ENCODE results near the gene CCDC60.

Gene CCDC60, protein sequence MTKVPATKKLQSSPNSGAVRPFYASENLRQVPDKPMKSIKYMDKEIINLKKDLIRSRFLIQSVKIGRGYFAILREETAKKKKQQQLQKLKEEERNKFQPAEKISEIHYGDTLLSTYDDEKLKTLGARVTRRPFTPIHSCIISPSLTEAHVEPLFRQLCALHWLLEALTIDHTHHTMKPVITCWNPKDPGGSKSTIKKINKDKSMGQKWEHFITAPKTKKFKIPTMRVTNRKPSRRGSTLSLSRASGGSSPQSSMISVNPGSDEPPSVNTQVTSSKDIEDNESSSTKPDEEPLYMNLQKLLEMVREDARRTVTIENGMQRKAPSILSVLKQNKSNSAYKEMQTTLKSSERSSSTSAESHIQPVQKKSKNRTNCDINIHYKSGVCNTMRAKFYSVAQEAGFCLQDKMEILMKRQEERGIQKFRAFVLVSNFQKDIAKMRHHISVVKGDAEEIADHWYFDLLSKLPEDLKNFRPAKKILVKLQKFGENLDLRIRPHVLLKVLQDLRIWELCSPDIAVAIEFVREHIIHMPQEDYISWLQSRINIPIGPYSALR

GRCh38 chr12:119334430-119335170, at the start of gene CCDC60:
TSS of gene CCDC60 (plus strand) at chr12:119334729. CDS start at chr12:119335177, 448 bp downstream.
- no peak for DNase-seq

- no peak for DNase-seq
Measured at GRCh38 chr12:119288576-119288975, 46.0 kb upstream of the CCDC60 start.

- DNase-seq: no peak
Measured at GRCh38 chr12:119292893-119293630, 41.5 kb upstream of the CCDC60 start.

DNA sequence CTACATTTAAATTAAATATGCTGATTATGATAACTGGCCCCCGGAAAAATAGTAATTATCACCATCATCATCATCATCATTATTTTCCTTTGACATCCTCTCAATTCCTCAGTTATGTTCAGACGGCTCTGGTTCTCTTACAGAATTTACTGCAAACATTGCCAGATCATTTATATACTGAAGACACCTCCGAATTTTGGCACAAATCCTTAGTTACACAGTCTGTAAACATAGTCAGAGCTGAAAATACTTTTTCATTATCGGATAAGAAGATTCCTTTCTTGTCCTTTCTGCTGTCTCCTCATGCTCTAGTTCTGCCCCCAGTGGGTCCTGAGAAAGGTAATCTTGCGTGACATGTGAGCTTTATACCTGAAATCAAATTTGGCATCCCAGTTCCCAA, 40.3 kb upstream of the CCDC60 start:
- no peak for DNase-seq

DNA sequence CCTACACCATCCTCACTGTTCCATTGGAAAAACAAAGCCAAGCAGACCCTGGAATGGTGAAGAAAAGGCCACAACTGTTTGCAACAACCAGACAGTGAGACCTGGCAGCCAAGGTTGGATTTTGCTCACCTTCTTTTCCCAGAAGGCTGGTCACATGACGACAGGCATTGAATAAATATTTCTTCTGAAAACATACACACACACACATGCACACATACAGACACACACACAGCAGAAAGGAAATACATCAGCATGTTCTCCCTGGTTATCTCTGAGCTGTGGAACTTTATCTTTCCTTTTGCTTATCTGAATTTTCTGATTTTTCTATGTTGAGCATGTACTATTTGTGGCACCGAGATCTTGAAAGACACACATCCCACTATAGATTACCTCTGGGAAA, 38.0 kb upstream of the CCDC60 start:
- no peak for DNase-seq

DNA sequence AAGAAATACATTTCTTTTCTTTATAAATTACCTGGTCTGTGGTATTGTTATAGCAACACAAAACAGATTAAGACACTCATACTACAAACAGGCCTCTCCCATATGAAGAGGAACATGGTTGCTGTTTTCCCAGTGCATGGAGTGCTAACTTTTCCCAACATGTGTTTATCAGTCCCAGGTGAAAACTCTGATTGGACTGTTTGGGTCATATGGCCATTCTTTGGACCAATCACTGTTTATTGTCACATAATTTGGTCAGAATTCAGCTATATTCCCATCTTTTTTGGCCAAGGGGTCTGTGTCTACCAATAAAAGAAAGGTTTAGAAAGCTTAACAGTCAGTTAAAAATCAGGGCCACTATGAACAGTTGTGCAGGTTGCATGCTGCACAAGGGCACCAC, 35.4 kb upstream of the CCDC60 start:
- no peak for DNase-seq

- DNase-seq: no peak
Measured at GRCh38 chr12:119301379-119301778, 33.1 kb upstream of the CCDC60 start.

- DNase-seq: no peak
Measured at GRCh38 chr12:119302451-119303080, 32.0 kb upstream of the CCDC60 start.

DNA sequence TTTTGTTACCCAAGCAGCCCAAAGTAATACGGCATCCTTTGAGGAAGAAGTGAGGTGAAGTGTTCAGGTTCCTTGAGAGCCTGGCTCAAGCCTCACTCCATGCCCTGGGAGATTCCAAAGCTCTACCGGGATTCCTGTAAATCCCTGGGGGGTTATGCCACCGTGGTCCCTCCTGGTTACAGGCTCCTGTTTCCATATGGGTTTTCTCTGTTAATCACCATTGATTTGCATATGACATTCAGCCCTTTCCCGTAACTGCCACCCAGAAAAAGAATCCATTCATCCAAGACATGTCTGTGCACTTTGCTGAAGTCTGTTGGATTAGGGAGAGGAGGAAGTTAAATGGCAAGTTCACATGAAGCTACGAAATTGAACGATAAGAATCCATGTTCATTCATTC, 27.9 kb upstream of the CCDC60 start:
- DNase-seq: no peak

- DNase-seq: no peak
Measured at GRCh38 chr12:119307747-119308146, 26.8 kb upstream of the CCDC60 start.

- DNase-seq: no peak
Measured at GRCh38 chr12:119308708-119309456, 25.6 kb upstream of the CCDC60 start.

- DNase-seq: no peak
Measured at GRCh38 chr12:119311878-119312277, 22.7 kb upstream of the CCDC60 start.

- no peak for DNase-seq
Measured at GRCh38 chr12:119312904-119313303, 21.6 kb upstream of the CCDC60 start.

GRCh38 chr12:119314290-119314689, 20.2 kb upstream of the CCDC60 start:
- no peak for DNase-seq

GRCh38 chr12:119319638-119320037, 14.9 kb upstream of the CCDC60 start:
- no peak for DNase-seq

GRCh38 chr12:119320678-119321077, 13.9 kb upstream of the CCDC60 start:
- DNase-seq: no peak

- no peak for DNase-seq
Measured at GRCh38 chr12:119322301-119322723, 12.2 kb upstream of the CCDC60 start.

GRCh38 chr12:119325813-119326212, 8.7 kb upstream of the CCDC60 start:
- DNase-seq: no peak

- DNase-seq: no peak
Measured at GRCh38 chr12:119326341-119326740, 8.2 kb upstream of the CCDC60 start.

GRCh38 chr12:119327471-119327870, 7.1 kb upstream of the CCDC60 start:
- DNase-seq: no peak

DNA sequence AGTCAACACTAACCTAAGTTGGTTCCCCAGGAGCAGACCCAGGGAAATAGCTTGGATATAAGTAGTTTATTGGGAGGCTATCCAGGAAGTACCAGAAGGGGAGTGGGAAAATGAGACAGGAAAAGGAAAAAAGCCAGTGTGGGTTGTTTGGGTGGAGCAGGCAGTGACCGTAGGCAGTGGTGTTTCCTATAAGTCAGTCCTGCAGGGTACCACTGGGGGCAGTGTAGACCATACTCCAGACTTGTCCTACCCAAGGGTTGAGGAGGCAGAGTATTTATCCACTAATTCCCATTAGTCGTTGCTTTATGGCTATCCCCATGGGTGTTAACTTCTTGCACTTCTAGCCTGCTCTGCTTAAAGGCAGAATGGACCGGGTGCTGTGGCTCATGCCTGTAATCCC, 6.4 kb upstream of the CCDC60 start:
- DNase-seq: peak; percentile 12
